GM19324 (cell line): ENCODE measurements around the gene AKAIN1.

ENCODE experiments used
- ATAC-seq: cut with Tn5 transposase; IDR thresholded peaks from one replicate; pipeline ENCODE4 v1.9.1; 2021; ENCODE audit warnings: mild to moderate bottlenecking, moderate library complexity; ENCODE audit not compliant: unreplicated experiment, low FRiP score

Gene AKAIN1

GRCh38 chr18:5103286-5103685, 93.8 kb downstream of the AKAIN1 start:
- no peak for ATAC-seq

GRCh38 chr18:5097116-5097703, 99.8 kb downstream of the AKAIN1 start:
- ATAC-seq = no peak

GRCh38 chr18:5095239-5095638, 101.8 kb downstream of the AKAIN1 start:
- no peak for ATAC-seq

- no peak for ATAC-seq
Observed at GRCh38 chr18:5093902-5094301, 103.2 kb downstream of the AKAIN1 start.
